K562 (cell line): ENCODE data around the gene ZNF672. TPM values are rescaled to one million over a fixed set of nuclear protein-coding genes. Genes with fewer than 3 reads are reported as not detected.

ENCODE experiments used
- ARID4B ChIP-seq: sonication (generic); formaldehyde crosslinking; IDR thresholded peaks from 2 replicates; pipeline ENCODE4 v1.8.0; 2022; ENCODE audit warnings: mild to moderate bottlenecking, missing genetic modification reagents
- BRD9 ChIP-seq: fragments of 450-650 bp; IDR thresholded peaks from 2 replicates; pipeline ENCODE4 v1.6.1; 2018; ENCODE audit warnings: low read depth; ENCODE audit not compliant: partially characterized antibody
- BRF2 ChIP-seq: IDR thresholded peaks from 3 replicates; pipeline ENCODE4 v1.6.1; 2011; ENCODE audit warnings: borderline replicate concordance, mild to moderate bottlenecking; ENCODE audit not compliant: insufficient read length, insufficient read depth
- CBFB ChIP-seq: sonication (generic); formaldehyde crosslinking; IDR thresholded peaks from 2 replicates; pipeline ENCODE4 v1.4.0; 2020; ENCODE audit warnings: mild to moderate bottlenecking, missing genetic modification reagents
- GABPB1 ChIP-seq: sonication (generic); formaldehyde crosslinking; IDR thresholded peaks from 2 replicates; pipeline ENCODE4 v1.8.0; 2022; ENCODE audit warnings: mild to moderate bottlenecking, missing genetic modification reagents
- HBP1 ChIP-seq: fragments of 450-650 bp; formaldehyde crosslinking; IDR thresholded peaks from 2 replicates; pipeline ENCODE4 v1.4.0; 2022; ENCODE audit warnings: missing genetic modification characterization
- HDGF ChIP-seq: fragments of 450-650 bp; IDR thresholded peaks from 2 replicates; pipeline ENCODE4 v1.6.1; 2016
- MCM3 ChIP-seq: fragments of 450-650 bp; IDR thresholded peaks from 2 replicates; pipeline ENCODE4 v1.6.1; 2016
- MEIS2 ChIP-seq: fragments of 450-650 bp; IDR thresholded peaks from 2 replicates; pipeline ENCODE4 v1.6.1; 2014; ENCODE audit warnings: mild to moderate bottlenecking; ENCODE audit not compliant: partially characterized antibody
- RBBP5 ChIP-seq: fragments of 200-600 bp; sonication (generic); IDR thresholded peaks from 2 replicates; pipeline ENCODE4 v1.6.1; 2012; ENCODE audit warnings: borderline replicate concordance, mild to moderate bottlenecking, low read length, control low read depth, inconsistent platforms; ENCODE audit not compliant: insufficient read depth, poor library complexity, severe bottlenecking
- ZNF212 ChIP-seq: fragments of 450-650 bp; formaldehyde crosslinking; IDR thresholded peaks from 2 replicates; pipeline ENCODE4 v1.4.0; 2020; ENCODE audit warnings: mild to moderate bottlenecking
- ZNF431 ChIP-seq: sonication (generic); formaldehyde crosslinking; IDR thresholded peaks from 2 replicates; pipeline ENCODE4 v1.8.0; 2022; ENCODE audit warnings: mild to moderate bottlenecking, missing genetic modification reagents
- ZZZ3 ChIP-seq: fragments of 450-650 bp; IDR thresholded peaks from 2 replicates; pipeline ENCODE4 v1.6.1; 2016; ENCODE audit warnings: antibody characterized with exemption, mild to moderate bottlenecking, moderate library complexity
- polyA plus RNA-seq, 8 experiments: library from polyadenylated mRNA; depleted of rRNA in 4 of 8; stranded (reverse) in 5 of 8; unstranded in 3 of 8; fragments of >200 nt; fragmentation: Nextera tagmentation in 2 of 8; fragmentation: Illumina TruSeq in 1 of 8; extraction: Ambion mirVana in 2 of 8; extraction: Trizol in 1 of 8; gene quantifications; 2 replicates each; pipeline versions ENCODE4 v1.2.1 to v1.2.3, GENCODE V29; 2011 to 2014; ENCODE audit warnings: inconsistent platforms in 1 of 8, missing spikeins in 1 of 8
- total RNA-seq, 7 experiments: library from RNA; depleted of rRNA in 6 of 7; stranded (reverse); fragments of >200 nt in 6 of 7; fragmentation: Illumina TruSeq in 2 of 7; extraction: Trizol in 2 of 7; gene quantifications; 2 replicates each; pipeline versions ENCODE4 v1.2.1 to v1.2.3, GENCODE V29; 2011 to 2021; ENCODE audit warnings: low replicate concordance in 1 of 7

Gene ZNF672
- total and polyA plus RNA-seq, 9 of the 15 experiments (the other 6 are each of a cell fraction or from before 2014, with no cell fraction given) = 1.9 to 57.9 (median 24.1) TPM

- no peak for TF ChIP-seq RBBP5
- peak; percentile 71 for TF ChIP-seq MEIS2
- no peak for TF ChIP-seq ZNF212
- TF ChIP-seq ZNF431 (CRISPR knock-in tag) = no peak
- no peak for TF ChIP-seq GABPB1 (CRISPR knock-in tag)
- peak; percentile 79; the same call in 1 of the 2 replicates for TF ChIP-seq HBP1 (CRISPR knock-in tag)
- TF ChIP-seq ARID4B = no peak
- peak; percentile 98 for TF ChIP-seq HDGF
- no peak for TF ChIP-seq BRF2
- no peak for TF ChIP-seq ZZZ3
- TF ChIP-seq MCM3 = no peak
- TF ChIP-seq BRD9 = peak; percentile 63
- 0 out of 2 replicates have a peak, but pooled peaks have one; percentile 64 for TF ChIP-seq CBFB (CRISPR knock-in tag)
Observed at GRCh38 chr1:248890549-248891498, 52.8 kb downstream of the ZNF672 start (continued).
